HG03521 (cell line): ENCODE data around the gene CALN1.
"Not testable (repeated sequence)": the region's sequence is repeated elsewhere in the genome, so short reads cannot be mapped to it uniquely, and the experiment has no call there.

ENCODE experiments used
- ATAC-seq: cut with Tn5 transposase; IDR thresholded peaks from one replicate; pipeline ENCODE4 v1.9.1; 2021; ENCODE audit warnings: mild to moderate bottlenecking, moderate library complexity; ENCODE audit not compliant: unreplicated experiment

The CALN1 gene

GRCh38 chr7:72109566-72109965, 302.6 kb downstream of the CALN1 start:
- no peak for ATAC-seq

- ATAC-seq, result no peak
These were observed 305.7 kb downstream of the CALN1 start for GRCh38 chr7:72106405-72106804.

- no peak for ATAC-seq
These were observed 310.7 kb downstream of the CALN1 start for GRCh38 chr7:72101444-72101843.

- ATAC-seq, result no peak
These were observed 312.4 kb downstream of the CALN1 start for GRCh38 chr7:72099784-72100183.

- no peak for ATAC-seq
These were observed 313.1 kb downstream of the CALN1 start for GRCh38 chr7:72098807-72099580.

- ATAC-seq, result no peak
These were observed 314.9 kb downstream of the CALN1 start for GRCh38 chr7:72097226-72097625.

- no peak for ATAC-seq
These were observed 319.4 kb downstream of the CALN1 start for GRCh38 chr7:72092769-72093168.

- ATAC-seq, result no peak
These were observed 324.2 kb downstream of the CALN1 start for GRCh38 chr7:72087926-72088325.

- ATAC-seq, result no peak
These were observed 331.1 kb downstream of the CALN1 start for GRCh38 chr7:72080865-72081510.

GRCh38 chr7:72080341-72080766, 331.8 kb downstream of the CALN1 start:
- no peak for ATAC-seq

GRCh38 chr7:72078856-72079255, 333.3 kb downstream of the CALN1 start:
- ATAC-seq, result no peak

GRCh38 chr7:72078301-72078700, 333.8 kb downstream of the CALN1 start:
- no peak for ATAC-seq

GRCh38 chr7:72077786-72078185, 334.4 kb downstream of the CALN1 start:
- ATAC-seq, result no peak

GRCh38 chr7:72072901-72073300, 339.2 kb downstream of the CALN1 start:
- no peak for ATAC-seq

- no peak for ATAC-seq
These were observed 342.9 kb downstream of the CALN1 start for GRCh38 chr7:72069263-72069662.

- ATAC-seq, result not testable (repeated sequence)
These were observed 346.4 kb downstream of the CALN1 start for GRCh38 chr7:72065764-72066163.

- no peak for ATAC-seq
These were observed 347.2 kb downstream of the CALN1 start for GRCh38 chr7:72064916-72065315.

GRCh38 chr7:72063330-72063729, 348.8 kb downstream of the CALN1 start:
- ATAC-seq, result no peak

GRCh38 chr7:72062666-72063065, 349.5 kb downstream of the CALN1 start:
- ATAC-seq, result no peak

GRCh38 chr7:72059925-72060324, 352.2 kb downstream of the CALN1 start:
- no peak for ATAC-seq

GRCh38 chr7:72058579-72058978, 353.6 kb downstream of the CALN1 start:
- no peak for ATAC-seq

GRCh38 chr7:72057796-72058195, 354.3 kb downstream of the CALN1 start:
- ATAC-seq, result no peak
